WTC11 (cell line): Measurements from ENCODE around the gene SAC3D1. TPM values are rescaled to one million over a fixed set of nuclear protein-coding genes. Genes with fewer than 3 reads are reported as not detected.

Experiments used
- ATAC-seq: fragments of 200-7000 bp; cut with Tn5 transposase; 2 replicates; pipeline ENCODE4 v1.10.0; 2021; ENCODE audit warnings: mild to moderate bottlenecking, moderate library complexity
- CTCF ChIA-PET: fragments of 300-600 bp; sonication (Branson Sonifier 250); formaldehyde crosslinking; loops from one replicate; lab custom pipeline; 2021; ENCODE audit warnings: antibody characterized with exemption; lab: Charles Lee
- POLR2A ChIA-PET: fragments of 350-600 bp; sonication (Branson Sonifier 250); formaldehyde crosslinking; loops from one replicate; lab custom pipeline; 2021; ENCODE audit warnings: antibody characterized with exemption; lab: Charles Lee
- DNase-seq: peaks from one replicate; pipeline ENCODE4 v3.0.0; 2021; ENCODE audit warnings: low spot score
- H3K27ac Mint-ChIP-seq: 2 replicates; pipeline ENCODE4 v1.8.0; 2021; ENCODE audit warnings: mixed read lengths
- H3K27me3 Mint-ChIP-seq: 2 replicates; pipeline ENCODE4 v1.8.0; 2021; ENCODE audit warnings: low read depth, mild to moderate bottlenecking, moderate library complexity, mixed read lengths
- H3K36me3 Mint-ChIP-seq: 2 replicates; pipeline ENCODE4 v1.8.0; 2021; ENCODE audit warnings: mixed read lengths
- H3K4me1 Mint-ChIP-seq: 2 replicates; pipeline ENCODE4 v1.8.0; 2022; ENCODE audit warnings: mixed read lengths
- H3K4me3 Mint-ChIP-seq: 2 replicates; pipeline ENCODE4 v1.8.0; 2021; ENCODE audit warnings: mild to moderate bottlenecking, moderate library complexity, mixed read lengths
- H3K9me3 Mint-ChIP-seq: 2 replicates; pipeline ENCODE4 v1.8.0; 2021; ENCODE audit warnings: mixed read lengths
- FOXK1 ChIP-seq: sonication (generic); formaldehyde crosslinking; IDR thresholded peaks from 2 replicates; pipeline ENCODE4 v1.8.0; 2022; ENCODE audit warnings: mild to moderate bottlenecking, moderate library complexity, missing genetic modification reagents
- TEAD1 ChIP-seq: sonication (generic); formaldehyde crosslinking; IDR thresholded peaks from 2 replicates; pipeline ENCODE4 v1.8.0; 2022; ENCODE audit warnings: mild to moderate bottlenecking, missing genetic modification reagents
- ZNF138 ChIP-seq: sonication (generic); formaldehyde crosslinking; conservative IDR thresholded peaks from 2 replicates; pipeline ENCODE4 v1.8.1; 2022; ENCODE audit warnings: mild to moderate bottlenecking, moderate library complexity, missing genetic modification reagents
- ZNF317 ChIP-seq: sonication (generic); formaldehyde crosslinking; IDR thresholded peaks from 2 replicates; pipeline ENCODE4 v1.8.1; 2023; ENCODE audit warnings: low read depth, mild to moderate bottlenecking, moderate library complexity, missing genetic modification reagents, borderline replicate concordance
- total RNA-seq: library from RNA; stranded (reverse); gene quantifications from 3 replicates; pipeline ENCODE4 v1.2.3, GENCODE V29; 2021
- TF ChIP-seq, protein P1 (sequence below): sonication (generic); formaldehyde crosslinking; IDR thresholded peaks from 2 replicates; pipeline ENCODE4 v1.8.0; 2022; ENCODE audit warnings: mild to moderate bottlenecking, missing genetic modification reagents
- TF ChIP-seq, protein P2 (sequence below): sonication (generic); formaldehyde crosslinking; IDR thresholded peaks from 2 replicates; pipeline ENCODE4 v1.8.0; 2022; ENCODE audit warnings: missing genetic modification reagents
- TF ChIP-seq, protein P3 (sequence below): sonication (generic); formaldehyde crosslinking; IDR thresholded peaks from 2 replicates; pipeline ENCODE4 v1.8.0; 2023; ENCODE audit warnings: missing genetic modification reagents
- TF ChIP-seq, protein P4 (sequence below): sonication (generic); formaldehyde crosslinking; IDR thresholded peaks from 2 replicates; pipeline ENCODE4 v1.8.0; 2023; ENCODE audit warnings: mild to moderate bottlenecking, missing genetic modification reagents
- TF ChIP-seq, protein P5 (sequence below): sonication (generic); formaldehyde crosslinking; IDR thresholded peaks from 2 replicates; pipeline ENCODE4 v1.8.1; 2022; ENCODE audit warnings: mild to moderate bottlenecking, moderate library complexity, missing genetic modification reagents
- TF ChIP-seq, protein P6 (sequence below): fragments of 200-600 bp; IDR thresholded peaks from 2 replicates; pipeline ENCODE4 v1.8.0; 2022; ENCODE audit warnings: antibody characterized with exemption
- TF ChIP-seq, protein P7 (sequence below): fragments of 250-450 bp; sonication (Bioruptor Pico); IDR thresholded peaks from 2 replicates; pipeline ENCODE4 v2.1.2; 2022; ENCODE audit warnings: mild to moderate bottlenecking, moderate library complexity
- TF ChIP-seq, protein P8 (sequence below): sonication (generic); formaldehyde crosslinking; IDR thresholded peaks from 2 replicates; pipeline ENCODE4 v1.8.1; 2023; ENCODE audit warnings: mild to moderate bottlenecking, moderate library complexity, missing genetic modification reagents
- TF ChIP-seq, protein P9 (sequence below): fragments of 250-450 bp; sonication (Bioruptor Pico); IDR thresholded peaks from 2 replicates; pipeline ENCODE4 v1.9.0; 2021; ENCODE audit warnings: moderate library complexity, mild to moderate bottlenecking, inconsistent platforms, borderline replicate concordance
- TF ChIP-seq, protein P10 (sequence below): sonication (generic); formaldehyde crosslinking; IDR thresholded peaks from 2 replicates; pipeline ENCODE4 v1.8.1; 2022; ENCODE audit warnings: missing genetic modification reagents, borderline replicate concordance

Gene SAC3D1
- total RNA-seq, 1 experiment from 2014 or later = 26.2 TPM

DNA sequence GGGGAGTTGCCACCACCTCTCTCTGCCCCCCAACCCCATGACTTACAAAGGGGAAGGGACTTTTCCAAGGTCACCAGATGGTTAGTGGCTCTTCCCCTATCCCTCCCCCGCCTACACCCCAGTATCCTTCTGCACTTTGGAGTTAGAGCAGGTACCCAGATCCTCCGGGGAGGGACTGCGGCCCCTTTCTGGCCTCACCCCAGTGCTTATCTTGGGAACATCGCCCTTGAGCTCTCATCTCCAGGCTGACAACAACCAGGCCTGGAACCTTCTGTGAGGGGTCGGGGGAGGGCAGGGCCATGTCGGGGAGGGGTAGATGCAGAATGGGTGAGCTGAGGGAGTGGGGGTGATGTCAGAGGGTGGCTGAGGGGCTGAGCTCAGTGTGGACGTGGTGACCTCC, 24.8 kb downstream of the SAC3D1 start:
- Mint-ChIP-seq H3K4me3 (no peak overlapping the region), H3K9me3 (no peaks in the 10 kb centered on the region), H3K27me3 (no peaks in the 10 kb centered on the region; the same call in 1 of the 2 replicates), H3K36me3 (no peaks in the 10 kb centered on the region), H3K27ac (no peak overlapping the region), H3K4me1 (peaks cover 25% of the 10 kb centered on the region)
- TF ChIP-seq, protein P1, sequence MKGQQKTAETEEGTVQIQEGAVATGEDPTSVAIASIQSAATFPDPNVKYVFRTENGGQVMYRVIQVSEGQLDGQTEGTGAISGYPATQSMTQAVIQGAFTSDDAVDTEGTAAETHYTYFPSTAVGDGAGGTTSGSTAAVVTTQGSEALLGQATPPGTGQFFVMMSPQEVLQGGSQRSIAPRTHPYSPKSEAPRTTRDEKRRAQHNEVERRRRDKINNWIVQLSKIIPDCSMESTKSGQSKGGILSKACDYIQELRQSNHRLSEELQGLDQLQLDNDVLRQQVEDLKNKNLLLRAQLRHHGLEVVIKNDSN (CRISPR knock-in tag) = no peak
- TF ChIP-seq, protein P2, sequence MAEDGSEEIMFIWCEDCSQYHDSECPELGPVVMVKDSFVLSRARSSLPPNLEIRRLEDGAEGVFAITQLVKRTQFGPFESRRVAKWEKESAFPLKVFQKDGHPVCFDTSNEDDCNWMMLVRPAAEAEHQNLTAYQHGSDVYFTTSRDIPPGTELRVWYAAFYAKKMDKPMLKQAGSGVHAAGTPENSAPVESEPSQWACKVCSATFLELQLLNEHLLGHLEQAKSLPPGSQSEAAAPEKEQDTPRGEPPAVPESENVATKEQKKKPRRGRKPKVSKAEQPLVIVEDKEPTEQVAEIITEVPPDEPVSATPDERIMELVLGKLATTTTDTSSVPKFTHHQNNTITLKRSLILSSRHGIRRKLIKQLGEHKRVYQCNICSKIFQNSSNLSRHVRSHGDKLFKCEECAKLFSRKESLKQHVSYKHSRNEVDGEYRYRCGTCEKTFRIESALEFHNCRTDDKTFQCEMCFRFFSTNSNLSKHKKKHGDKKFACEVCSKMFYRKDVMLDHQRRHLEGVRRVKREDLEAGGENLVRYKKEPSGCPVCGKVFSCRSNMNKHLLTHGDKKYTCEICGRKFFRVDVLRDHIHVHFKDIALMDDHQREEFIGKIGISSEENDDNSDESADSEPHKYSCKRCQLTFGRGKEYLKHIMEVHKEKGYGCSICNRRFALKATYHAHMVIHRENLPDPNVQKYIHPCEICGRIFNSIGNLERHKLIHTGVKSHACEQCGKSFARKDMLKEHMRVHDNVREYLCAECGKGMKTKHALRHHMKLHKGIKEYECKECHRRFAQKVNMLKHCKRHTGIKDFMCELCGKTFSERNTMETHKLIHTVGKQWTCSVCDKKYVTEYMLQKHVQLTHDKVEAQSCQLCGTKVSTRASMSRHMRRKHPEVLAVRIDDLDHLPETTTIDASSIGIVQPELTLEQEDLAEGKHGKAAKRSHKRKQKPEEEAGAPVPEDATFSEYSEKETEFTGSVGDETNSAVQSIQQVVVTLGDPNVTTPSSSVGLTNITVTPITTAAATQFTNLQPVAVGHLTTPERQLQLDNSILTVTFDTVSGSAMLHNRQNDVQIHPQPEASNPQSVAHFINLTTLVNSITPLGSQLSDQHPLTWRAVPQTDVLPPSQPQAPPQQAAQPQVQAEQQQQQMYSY = no peak
- TF ChIP-seq, protein P3, sequence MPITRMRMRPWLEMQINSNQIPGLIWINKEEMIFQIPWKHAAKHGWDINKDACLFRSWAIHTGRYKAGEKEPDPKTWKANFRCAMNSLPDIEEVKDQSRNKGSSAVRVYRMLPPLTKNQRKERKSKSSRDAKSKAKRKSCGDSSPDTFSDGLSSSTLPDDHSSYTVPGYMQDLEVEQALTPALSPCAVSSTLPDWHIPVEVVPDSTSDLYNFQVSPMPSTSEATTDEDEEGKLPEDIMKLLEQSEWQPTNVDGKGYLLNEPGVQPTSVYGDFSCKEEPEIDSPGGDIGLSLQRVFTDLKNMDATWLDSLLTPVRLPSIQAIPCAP (CRISPR knock-in tag) = no peak
- TF ChIP-seq, protein P4, sequence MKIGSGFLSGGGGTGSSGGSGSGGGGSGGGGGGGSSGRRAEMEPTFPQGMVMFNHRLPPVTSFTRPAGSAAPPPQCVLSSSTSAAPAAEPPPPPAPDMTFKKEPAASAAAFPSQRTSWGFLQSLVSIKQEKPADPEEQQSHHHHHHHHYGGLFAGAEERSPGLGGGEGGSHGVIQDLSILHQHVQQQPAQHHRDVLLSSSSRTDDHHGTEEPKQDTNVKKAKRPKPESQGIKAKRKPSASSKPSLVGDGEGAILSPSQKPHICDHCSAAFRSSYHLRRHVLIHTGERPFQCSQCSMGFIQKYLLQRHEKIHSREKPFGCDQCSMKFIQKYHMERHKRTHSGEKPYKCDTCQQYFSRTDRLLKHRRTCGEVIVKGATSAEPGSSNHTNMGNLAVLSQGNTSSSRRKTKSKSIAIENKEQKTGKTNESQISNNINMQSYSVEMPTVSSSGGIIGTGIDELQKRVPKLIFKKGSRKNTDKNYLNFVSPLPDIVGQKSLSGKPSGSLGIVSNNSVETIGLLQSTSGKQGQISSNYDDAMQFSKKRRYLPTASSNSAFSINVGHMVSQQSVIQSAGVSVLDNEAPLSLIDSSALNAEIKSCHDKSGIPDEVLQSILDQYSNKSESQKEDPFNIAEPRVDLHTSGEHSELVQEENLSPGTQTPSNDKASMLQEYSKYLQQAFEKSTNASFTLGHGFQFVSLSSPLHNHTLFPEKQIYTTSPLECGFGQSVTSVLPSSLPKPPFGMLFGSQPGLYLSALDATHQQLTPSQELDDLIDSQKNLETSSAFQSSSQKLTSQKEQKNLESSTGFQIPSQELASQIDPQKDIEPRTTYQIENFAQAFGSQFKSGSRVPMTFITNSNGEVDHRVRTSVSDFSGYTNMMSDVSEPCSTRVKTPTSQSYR (CRISPR knock-in tag) = no peak
- TF ChIP-seq, protein P5, sequence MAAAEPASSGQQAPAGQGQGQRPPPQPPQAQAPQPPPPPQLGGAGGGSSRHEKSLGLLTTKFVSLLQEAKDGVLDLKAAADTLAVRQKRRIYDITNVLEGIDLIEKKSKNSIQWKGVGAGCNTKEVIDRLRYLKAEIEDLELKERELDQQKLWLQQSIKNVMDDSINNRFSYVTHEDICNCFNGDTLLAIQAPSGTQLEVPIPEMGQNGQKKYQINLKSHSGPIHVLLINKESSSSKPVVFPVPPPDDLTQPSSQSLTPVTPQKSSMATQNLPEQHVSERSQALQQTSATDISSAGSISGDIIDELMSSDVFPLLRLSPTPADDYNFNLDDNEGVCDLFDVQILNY = no peak
- TF ChIP-seq, protein P6, sequence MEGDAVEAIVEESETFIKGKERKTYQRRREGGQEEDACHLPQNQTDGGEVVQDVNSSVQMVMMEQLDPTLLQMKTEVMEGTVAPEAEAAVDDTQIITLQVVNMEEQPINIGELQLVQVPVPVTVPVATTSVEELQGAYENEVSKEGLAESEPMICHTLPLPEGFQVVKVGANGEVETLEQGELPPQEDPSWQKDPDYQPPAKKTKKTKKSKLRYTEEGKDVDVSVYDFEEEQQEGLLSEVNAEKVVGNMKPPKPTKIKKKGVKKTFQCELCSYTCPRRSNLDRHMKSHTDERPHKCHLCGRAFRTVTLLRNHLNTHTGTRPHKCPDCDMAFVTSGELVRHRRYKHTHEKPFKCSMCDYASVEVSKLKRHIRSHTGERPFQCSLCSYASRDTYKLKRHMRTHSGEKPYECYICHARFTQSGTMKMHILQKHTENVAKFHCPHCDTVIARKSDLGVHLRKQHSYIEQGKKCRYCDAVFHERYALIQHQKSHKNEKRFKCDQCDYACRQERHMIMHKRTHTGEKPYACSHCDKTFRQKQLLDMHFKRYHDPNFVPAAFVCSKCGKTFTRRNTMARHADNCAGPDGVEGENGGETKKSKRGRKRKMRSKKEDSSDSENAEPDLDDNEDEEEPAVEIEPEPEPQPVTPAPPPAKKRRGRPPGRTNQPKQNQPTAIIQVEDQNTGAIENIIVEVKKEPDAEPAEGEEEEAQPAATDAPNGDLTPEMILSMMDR = no peak
- TF ChIP-seq FOXK1 (CRISPR knock-in tag) (no peak), TEAD1 (CRISPR knock-in tag) (no peak), ZNF138 (CRISPR knock-in tag) (no peak), ZNF317 (no peak)
- TF ChIP-seq, protein P7, sequence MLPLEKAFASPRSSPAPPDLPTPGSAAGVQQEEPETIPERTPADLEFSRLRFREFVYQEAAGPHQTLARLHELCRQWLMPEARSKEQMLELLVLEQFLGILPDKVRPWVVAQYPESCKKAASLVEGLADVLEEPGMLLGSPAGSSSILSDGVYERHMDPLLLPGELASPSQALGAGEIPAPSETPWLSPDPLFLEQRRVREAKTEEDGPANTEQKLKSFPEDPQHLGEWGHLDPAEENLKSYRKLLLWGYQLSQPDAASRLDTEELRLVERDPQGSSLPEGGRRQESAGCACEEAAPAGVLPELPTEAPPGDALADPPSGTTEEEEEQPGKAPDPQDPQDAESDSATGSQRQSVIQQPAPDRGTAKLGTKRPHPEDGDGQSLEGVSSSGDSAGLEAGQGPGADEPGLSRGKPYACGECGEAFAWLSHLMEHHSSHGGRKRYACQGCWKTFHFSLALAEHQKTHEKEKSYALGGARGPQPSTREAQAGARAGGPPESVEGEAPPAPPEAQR = no peak
- TF ChIP-seq, protein P8, sequence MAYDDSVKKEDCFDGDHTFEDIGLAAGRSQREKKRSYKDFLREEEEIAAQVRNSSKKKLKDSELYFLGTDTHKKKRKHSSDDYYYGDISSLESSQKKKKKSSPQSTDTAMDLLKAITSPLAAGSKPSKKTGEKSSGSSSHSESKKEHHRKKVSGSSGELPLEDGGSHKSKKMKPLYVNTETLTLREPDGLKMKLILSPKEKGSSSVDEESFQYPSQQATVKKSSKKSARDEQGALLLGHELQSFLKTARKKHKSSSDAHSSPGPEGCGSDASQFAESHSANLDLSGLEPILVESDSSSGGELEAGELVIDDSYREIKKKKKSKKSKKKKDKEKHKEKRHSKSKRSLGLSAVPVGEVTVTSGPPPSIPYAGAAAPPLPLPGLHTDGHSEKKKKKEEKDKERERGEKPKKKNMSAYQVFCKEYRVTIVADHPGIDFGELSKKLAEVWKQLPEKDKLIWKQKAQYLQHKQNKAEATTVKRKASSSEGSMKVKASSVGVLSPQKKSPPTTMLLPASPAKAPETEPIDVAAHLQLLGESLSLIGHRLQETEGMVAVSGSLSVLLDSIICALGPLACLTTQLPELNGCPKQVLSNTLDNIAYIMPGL (CRISPR knock-in tag) = no peak
- TF ChIP-seq, protein P9, sequence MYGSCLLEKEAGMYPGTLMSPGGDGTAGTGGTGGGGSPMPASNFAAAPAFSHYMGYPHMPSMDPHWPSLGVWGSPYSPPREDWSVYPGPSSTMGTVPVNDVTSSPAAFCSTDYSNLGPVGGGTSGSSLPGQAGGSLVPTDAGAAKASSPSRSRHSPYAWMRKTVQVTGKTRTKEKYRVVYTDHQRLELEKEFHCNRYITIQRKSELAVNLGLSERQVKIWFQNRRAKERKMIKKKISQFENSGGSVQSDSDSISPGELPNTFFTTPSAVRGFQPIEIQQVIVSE = no peak
- TF ChIP-seq, protein P10, sequence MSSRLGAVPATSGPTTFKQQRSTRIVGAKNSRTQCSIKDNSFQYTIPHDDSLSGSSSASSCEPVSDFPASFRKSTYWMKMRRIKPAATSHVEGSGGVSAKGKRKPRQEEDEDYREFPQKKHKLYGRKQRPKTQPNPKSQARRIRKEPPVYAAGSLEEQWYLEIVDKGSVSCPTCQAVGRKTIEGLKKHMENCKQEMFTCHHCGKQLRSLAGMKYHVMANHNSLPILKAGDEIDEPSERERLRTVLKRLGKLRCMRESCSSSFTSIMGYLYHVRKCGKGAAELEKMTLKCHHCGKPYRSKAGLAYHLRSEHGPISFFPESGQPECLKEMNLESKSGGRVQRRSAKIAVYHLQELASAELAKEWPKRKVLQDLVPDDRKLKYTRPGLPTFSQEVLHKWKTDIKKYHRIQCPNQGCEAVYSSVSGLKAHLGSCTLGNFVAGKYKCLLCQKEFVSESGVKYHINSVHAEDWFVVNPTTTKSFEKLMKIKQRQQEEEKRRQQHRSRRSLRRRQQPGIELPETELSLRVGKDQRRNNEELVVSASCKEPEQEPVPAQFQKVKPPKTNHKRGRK (CRISPR knock-in tag) = no peak
- DNase-seq (no peak), ATAC-seq (no peak)
- ChIA-PET CTCF (interaction anchor here (0.6 to 2.2 kb wide), 11 partner anchors 10 to 219 kb away, joined by 3 to 10 read pairs (median 4); partner anchors contain the start of genes ARL2, FAU, MRPL49 and SAC3D1), POLR2A (interaction anchor here (0.8 to 1.4 kb wide), 4 partner anchors 10 to 116 kb away, joined by 3 to 4 read pairs (median 3); partner anchors contain the start of genes CAPN1, SAC3D1 and VPS51)
